K562 (cell line): ENCODE results near the gene C2CD2. TPM values are rescaled to one million over a fixed set of nuclear protein-coding genes. Genes with fewer than 3 reads are reported as not detected.

Source experiments
- BCL6 ChIP-seq: fragments of 250-450 bp; sonication (Bioruptor Pico); IDR thresholded peaks from 2 replicates; pipeline ENCODE4 v1.4.0; 2020
- HCFC1 ChIP-seq: IDR thresholded peaks from 2 replicates; pipeline ENCODE4 v1.6.1; 2012; ENCODE audit warnings: low read depth, low read length, improper control_type of control experiment
- L3MBTL2 ChIP-seq: fragments of 450-650 bp; IDR thresholded peaks from 2 replicates; pipeline ENCODE4 v1.6.1; 2016; ENCODE audit warnings: mild to moderate bottlenecking, moderate library complexity
- MAFK ChIP-seq: IDR thresholded peaks from 2 replicates; pipeline ENCODE4 v1.6.1; 2011; ENCODE audit warnings: low read length, improper control_type of control experiment
- MCM3 ChIP-seq: fragments of 450-650 bp; IDR thresholded peaks from 2 replicates; pipeline ENCODE4 v1.6.1; 2016
- MCM7 ChIP-seq, 2 experiments: fragments of 450-650 bp; IDR thresholded peaks; 2 replicates each; pipeline ENCODE4 v1.6.1; 2016 to 2018
- NR1H2 ChIP-seq: sonication (generic); formaldehyde crosslinking; IDR thresholded peaks from 2 replicates; pipeline ENCODE4 v1.4.0; 2020; ENCODE audit warnings: mild to moderate bottlenecking, missing genetic modification reagents
- PHB2 ChIP-seq: fragments of 450-650 bp; IDR thresholded peaks from 2 replicates; pipeline ENCODE4 v1.6.1; 2017; ENCODE audit warnings: low read depth
- PHF21A ChIP-seq: fragments of 450-650 bp; IDR thresholded peaks from 2 replicates; pipeline ENCODE4 v1.6.1; 2017; ENCODE audit warnings: low read depth, borderline replicate concordance
- POU5F1 ChIP-seq: fragments of 150-350 bp; IDR thresholded peaks from 2 replicates; pipeline ENCODE4 v1.6.1; 2014; ENCODE audit warnings: borderline replicate concordance, low read length, low read depth, mild to moderate bottlenecking; ENCODE audit not compliant: partially characterized antibody
- PRMT5 ChIP-seq: sonication (generic); formaldehyde crosslinking; IDR thresholded peaks from 2 replicates; pipeline ENCODE4 v1.5.0; 2020; ENCODE audit warnings: missing genetic modification reagents
- RAD21 ChIP-seq, 2 experiments: fragments of 250-450 bp in 1 of 2; fragments of 450-650 bp in 1 of 2; sonication (Bioruptor Pico) in 1 of 2; formaldehyde crosslinking in 1 of 2; IDR thresholded peaks in 1 of 2; conservative IDR thresholded peaks in 1 of 2; 2 replicates each; pipeline versions ENCODE4 v1.4.0 to v1.8.0; 2020 to 2022; ENCODE audit warnings: mild to moderate bottlenecking in 2 of 2, moderate library complexity in 1 of 2
- RBM25 ChIP-seq: fragments of 200-400 bp; formaldehyde crosslinking; IDR thresholded peaks from 2 replicates; pipeline ENCODE4 v1.6.1; 2018; ENCODE audit warnings: low read length, low read depth, moderate library complexity; ENCODE audit not compliant: severe bottlenecking
- SRF ChIP-seq, 2 experiments: fragments of 250-450, 450-650 bp in 1 of 2; sonication (Bioruptor Pico) in 1 of 2; sonication (generic) in 1 of 2; formaldehyde crosslinking; IDR thresholded peaks; 2 replicates each; pipeline versions ENCODE4 v1.5.0 to v1.5.1; 2020 to 2022; ENCODE audit warnings: mild to moderate bottlenecking in 1 of 2, missing genetic modification reagents in 1 of 2
- TARDBP ChIP-seq: fragments of 450-650 bp; IDR thresholded peaks from 2 replicates; pipeline ENCODE4 v1.6.1; 2016
- ZNF184 ChIP-seq: sonication (generic); formaldehyde crosslinking; IDR thresholded peaks from 2 replicates; pipeline ENCODE4 v1.5.0; 2020; ENCODE audit warnings: missing genetic modification reagents
- ZNF57 ChIP-seq: fragments of 450-650 bp; formaldehyde crosslinking; IDR thresholded peaks from 2 replicates; pipeline ENCODE4 v1.4.0; 2020; ENCODE audit warnings: mild to moderate bottlenecking, moderate library complexity
- ZNF75A ChIP-seq: fragments of 450-650 bp; formaldehyde crosslinking; IDR thresholded peaks from 2 replicates; pipeline ENCODE4 v1.4.0; 2020; ENCODE audit warnings: mild to moderate bottlenecking
- polyA plus RNA-seq, 8 experiments: library from polyadenylated mRNA; depleted of rRNA in 4 of 8; stranded (reverse) in 5 of 8; unstranded in 3 of 8; fragments of >200 nt; fragmentation: Nextera tagmentation in 2 of 8; fragmentation: Illumina TruSeq in 1 of 8; extraction: Ambion mirVana in 2 of 8; extraction: Trizol in 1 of 8; gene quantifications; 2 replicates each; pipeline versions ENCODE4 v1.2.1 to v1.2.3, GENCODE V29; 2011 to 2014; ENCODE audit warnings: inconsistent platforms in 1 of 8, missing spikeins in 1 of 8
- total RNA-seq, 7 experiments: library from RNA; depleted of rRNA in 6 of 7; stranded (reverse); fragments of >200 nt in 6 of 7; fragmentation: Illumina TruSeq in 2 of 7; extraction: Trizol in 2 of 7; gene quantifications; 2 replicates each; pipeline versions ENCODE4 v1.2.1 to v1.2.3, GENCODE V29; 2011 to 2021; ENCODE audit warnings: low replicate concordance in 1 of 7
- TF ChIP-seq, protein P1 (sequence below): sonication (generic); formaldehyde crosslinking; IDR thresholded peaks from 2 replicates; pipeline ENCODE4 v1.8.0; 2022; ENCODE audit warnings: mild to moderate bottlenecking, missing genetic modification reagents
- TF ChIP-seq, protein P2 (sequence below), 2 experiments: fragments of 150-350 bp in 1 of 2; IDR thresholded peaks; 2 replicates each; pipeline ENCODE4 v1.6.1; 2012 to 2016; ENCODE audit warnings: low read depth in 2 of 2, low read length in 2 of 2, mild to moderate bottlenecking in 1 of 2, moderate library complexity in 1 of 2
- TF ChIP-seq, protein P3 (sequence below), 2 experiments: fragments of 450-650 bp; conservative IDR thresholded peaks; 2 replicates each; pipeline ENCODE4 v1.6.1; 2017; ENCODE audit warnings: mild to moderate bottlenecking in 2 of 2, moderate library complexity in 2 of 2

C2CD2 gene
- total and polyA plus RNA-seq, 9 of the 15 experiments (the other 6 are each of a cell fraction or from before 2014, with no cell fraction given) = 1.3 to 21.6 (median 12.1) TPM

DNA sequence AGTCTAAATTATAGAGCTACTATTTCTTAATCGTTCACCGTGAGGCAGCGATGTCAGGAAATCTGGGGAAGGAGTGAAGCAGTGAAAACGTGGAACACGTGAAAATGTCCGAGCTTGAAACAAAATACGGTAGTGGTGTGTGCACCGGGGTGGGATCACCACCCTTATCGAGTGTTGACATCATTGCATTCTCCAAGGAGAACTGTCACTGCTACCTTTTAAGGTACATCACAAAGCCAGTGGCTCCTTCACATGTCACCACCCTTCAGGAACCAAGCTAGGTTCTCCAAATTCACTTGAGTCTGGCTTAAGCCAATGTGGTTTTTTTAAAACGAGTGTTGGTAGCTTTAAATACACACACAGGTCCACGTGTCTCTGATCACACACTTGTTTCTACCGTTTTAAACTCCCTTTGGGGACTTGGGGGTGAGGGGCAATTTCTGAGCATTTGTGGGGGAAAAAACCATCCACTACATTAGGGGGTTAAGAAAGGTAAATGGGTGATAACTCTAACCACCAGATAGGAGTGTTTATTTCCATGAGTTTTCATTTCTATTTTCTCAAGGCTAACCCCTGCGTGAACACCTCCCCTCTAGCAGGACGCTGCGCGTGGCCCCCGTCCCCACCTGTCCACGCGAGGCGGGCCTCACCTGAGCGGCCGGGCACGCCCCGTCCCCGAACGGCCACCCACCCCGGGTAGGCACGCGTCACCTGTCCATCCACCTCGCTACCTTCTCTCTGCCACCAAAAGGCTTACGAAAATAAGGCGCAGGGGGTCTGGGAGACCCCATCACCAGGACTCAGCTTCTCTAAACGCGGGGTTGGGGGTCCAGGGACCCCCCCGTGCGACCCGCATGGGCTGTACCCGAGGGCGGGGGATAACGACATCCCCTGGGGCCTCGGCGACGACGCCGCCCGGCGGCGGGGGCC, 75.7 kb downstream of the C2CD2 start (continued):
- TF ChIP-seq, protein P1, sequence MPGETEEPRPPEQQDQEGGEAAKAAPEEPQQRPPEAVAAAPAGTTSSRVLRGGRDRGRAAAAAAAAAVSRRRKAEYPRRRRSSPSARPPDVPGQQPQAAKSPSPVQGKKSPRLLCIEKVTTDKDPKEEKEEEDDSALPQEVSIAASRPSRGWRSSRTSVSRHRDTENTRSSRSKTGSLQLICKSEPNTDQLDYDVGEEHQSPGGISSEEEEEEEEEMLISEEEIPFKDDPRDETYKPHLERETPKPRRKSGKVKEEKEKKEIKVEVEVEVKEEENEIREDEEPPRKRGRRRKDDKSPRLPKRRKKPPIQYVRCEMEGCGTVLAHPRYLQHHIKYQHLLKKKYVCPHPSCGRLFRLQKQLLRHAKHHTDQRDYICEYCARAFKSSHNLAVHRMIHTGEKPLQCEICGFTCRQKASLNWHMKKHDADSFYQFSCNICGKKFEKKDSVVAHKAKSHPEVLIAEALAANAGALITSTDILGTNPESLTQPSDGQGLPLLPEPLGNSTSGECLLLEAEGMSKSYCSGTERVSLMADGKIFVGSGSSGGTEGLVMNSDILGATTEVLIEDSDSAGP (CRISPR knock-in tag) = peak; percentile 82
- no peak for TF ChIP-seq RBM25
- TF ChIP-seq BCL6 = no peak
- peak in 1 of 2 experiments; percentile 80; a peak in 2 of 4 replicates for TF ChIP-seq SRF (CRISPR knock-in tag; IDR thresholded peaks at IDR 0.05)
- no peak for TF ChIP-seq MCM7 (IDR thresholded peaks at IDR 0.05)
- no peak for TF ChIP-seq ZNF184
- TF ChIP-seq POU5F1 = no peak
- TF ChIP-seq TARDBP = no peak
- no peak for TF ChIP-seq MCM3
- no peak for TF ChIP-seq ZNF75A (CRISPR knock-in tag)
- TF ChIP-seq PRMT5 (CRISPR knock-in tag) = no peak
- no peak for TF ChIP-seq PHB2
- no peak for TF ChIP-seq ZNF57 (CRISPR knock-in tag)
- TF ChIP-seq, protein P2, sequence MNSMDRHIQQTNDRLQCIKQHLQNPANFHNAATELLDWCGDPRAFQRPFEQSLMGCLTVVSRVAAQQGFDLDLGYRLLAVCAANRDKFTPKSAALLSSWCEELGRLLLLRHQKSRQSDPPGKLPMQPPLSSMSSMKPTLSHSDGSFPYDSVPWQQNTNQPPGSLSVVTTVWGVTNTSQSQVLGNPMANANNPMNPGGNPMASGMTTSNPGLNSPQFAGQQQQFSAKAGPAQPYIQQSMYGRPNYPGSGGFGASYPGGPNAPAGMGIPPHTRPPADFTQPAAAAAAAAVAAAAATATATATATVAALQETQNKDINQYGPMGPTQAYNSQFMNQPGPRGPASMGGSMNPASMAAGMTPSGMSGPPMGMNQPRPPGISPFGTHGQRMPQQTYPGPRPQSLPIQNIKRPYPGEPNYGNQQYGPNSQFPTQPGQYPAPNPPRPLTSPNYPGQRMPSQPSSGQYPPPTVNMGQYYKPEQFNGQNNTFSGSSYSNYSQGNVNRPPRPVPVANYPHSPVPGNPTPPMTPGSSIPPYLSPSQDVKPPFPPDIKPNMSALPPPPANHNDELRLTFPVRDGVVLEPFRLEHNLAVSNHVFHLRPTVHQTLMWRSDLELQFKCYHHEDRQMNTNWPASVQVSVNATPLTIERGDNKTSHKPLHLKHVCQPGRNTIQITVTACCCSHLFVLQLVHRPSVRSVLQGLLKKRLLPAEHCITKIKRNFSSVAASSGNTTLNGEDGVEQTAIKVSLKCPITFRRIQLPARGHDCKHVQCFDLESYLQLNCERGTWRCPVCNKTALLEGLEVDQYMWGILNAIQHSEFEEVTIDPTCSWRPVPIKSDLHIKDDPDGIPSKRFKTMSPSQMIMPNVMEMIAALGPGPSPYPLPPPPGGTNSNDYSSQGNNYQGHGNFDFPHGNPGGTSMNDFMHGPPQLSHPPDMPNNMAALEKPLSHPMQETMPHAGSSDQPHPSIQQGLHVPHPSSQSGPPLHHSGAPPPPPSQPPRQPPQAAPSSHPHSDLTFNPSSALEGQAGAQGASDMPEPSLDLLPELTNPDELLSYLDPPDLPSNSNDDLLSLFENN (IDR thresholded peaks at IDR 0.05; ENCODE audit: low read depth in 2 of 2, low read length in 2 of 2) = no peak
- no peak for TF ChIP-seq MAFK
- peak; percentile 75 for TF ChIP-seq L3MBTL2
- no peak for TF ChIP-seq PHF21A
- peak in 1 of 2 experiments; percentile 4; a peak in 1 of 4 replicates for TF ChIP-seq RAD21 (CRISPR knock-in tag; conservative IDR thresholded peaks at IDR 0.05 in 1 of 2, IDR thresholded peaks at IDR 0.05 in 1 of 2)
- no peak for TF ChIP-seq NR1H2 (CRISPR knock-in tag)
- TF ChIP-seq, protein P3, sequence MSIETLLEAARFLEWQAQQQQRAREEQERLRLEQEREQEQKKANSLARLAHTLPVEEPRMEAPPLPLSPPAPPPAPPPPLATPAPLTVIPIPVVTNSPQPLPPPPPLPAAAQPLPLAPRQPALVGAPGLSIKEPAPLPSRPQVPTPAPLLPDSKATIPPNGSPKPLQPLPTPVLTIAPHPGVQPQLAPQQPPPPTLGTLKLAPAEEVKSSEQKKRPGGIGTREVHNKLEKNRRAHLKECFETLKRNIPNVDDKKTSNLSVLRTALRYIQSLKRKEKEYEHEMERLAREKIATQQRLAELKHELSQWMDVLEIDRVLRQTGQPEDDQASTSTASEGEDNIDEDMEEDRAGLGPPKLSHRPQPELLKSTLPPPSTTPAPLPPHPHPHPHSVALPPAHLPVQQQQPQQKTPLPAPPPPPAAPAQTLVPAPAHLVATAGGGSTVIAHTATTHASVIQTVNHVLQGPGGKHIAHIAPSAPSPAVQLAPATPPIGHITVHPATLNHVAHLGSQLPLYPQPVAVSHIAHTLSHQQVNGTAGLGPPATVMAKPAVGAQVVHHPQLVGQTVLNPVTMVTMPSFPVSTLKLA (conservative IDR thresholded peaks at IDR 0.05) = peak; percentile 90 to 94
- no peak; the same call in 1 of the 2 replicates for TF ChIP-seq HCFC1
